Astrocyte (in vitro differentiated cells and primary cell): Measurements from ENCODE around the gene KRT6A. TPM values are rescaled to one million over a fixed set of nuclear protein-coding genes. Genes with fewer than 3 reads are reported as not detected.
A peak's percentile ranks its signal among the peaks of the same experiment; 100 is the strongest.
"Not testable (repeated sequence)": the region's sequence is repeated elsewhere in the genome, so short reads cannot be mapped to it uniquely, and the experiment has no call there.

ENCODE experiments used
- DNase-seq: peaks from one replicate; pipeline ENCODE4 v3.0.0-alpha.2; 2010; ENCODE audit warnings: low read depth
- FAIRE-seq: peaks from 2 replicates; lab custom pipeline; 2011; peaks lifted over from hg19 to GRCh38; lab: Jason Lieb, UNC
- H2AFZ ChIP-seq: 2 replicates; pipeline ENCODE4 v1.6.0; 2012; ENCODE audit warnings: low read depth, low read length, inconsistent platforms
- H3K27ac ChIP-seq: 2 replicates; pipeline ENCODE4 v1.5.1; 2011; ENCODE audit warnings: low read depth, low read length, inconsistent platforms
- H3K27me3 ChIP-seq: 2 replicates; pipeline ENCODE4 v1.6.0; 2011; ENCODE audit warnings: low read length, inconsistent platforms; ENCODE audit not compliant: insufficient read depth
- H3K36me3 ChIP-seq: 2 replicates; pipeline ENCODE4 v1.5.1; 2011; ENCODE audit warnings: low read length, inconsistent platforms; ENCODE audit not compliant: insufficient read depth
- H3K4me1 ChIP-seq: 2 replicates; pipeline ENCODE4 v1.5.1; 2011; ENCODE audit warnings: low read length, inconsistent platforms; ENCODE audit not compliant: insufficient read depth
- H3K4me2 ChIP-seq: 2 replicates; pipeline ENCODE4 v1.6.0; 2012; ENCODE audit warnings: low read length, inconsistent platforms
- H3K4me3 ChIP-seq: 2 replicates; pipeline ENCODE4 v1.5.1; 2011; ENCODE audit warnings: low read depth, mild to moderate bottlenecking, low read length, inconsistent platforms; ENCODE audit not compliant: insufficient read depth
- H3K79me2 ChIP-seq: 2 replicates; pipeline ENCODE4 v1.6.0; 2012; ENCODE audit warnings: mild to moderate bottlenecking, low read length, inconsistent platforms; ENCODE audit not compliant: insufficient read depth
- H3K9ac ChIP-seq: 2 replicates; pipeline ENCODE4 v1.6.0; 2012; ENCODE audit warnings: mild to moderate bottlenecking, low read length, inconsistent platforms
- H3K9me3 ChIP-seq: 2 replicates; pipeline ENCODE4 v1.5.1; 2012; ENCODE audit warnings: low read depth, mild to moderate bottlenecking, low read length, inconsistent platforms; ENCODE audit not compliant: insufficient read depth
- H4K20me1 ChIP-seq: 2 replicates; pipeline ENCODE4 v1.6.0; 2012; ENCODE audit warnings: low read length, inconsistent platforms; ENCODE audit not compliant: insufficient read depth
- H3K27ac Mint-ChIP-seq: one replicate; pipeline ENCODE4 v1.8.0; 2021; ENCODE audit warnings: mild to moderate bottlenecking, mixed read lengths; ENCODE audit not compliant: unreplicated experiment
- H3K27me3 Mint-ChIP-seq: one replicate; pipeline ENCODE4 v1.8.0; 2021; ENCODE audit warnings: low read depth, mixed read lengths; ENCODE audit not compliant: unreplicated experiment
- H3K36me3 Mint-ChIP-seq: one replicate; pipeline ENCODE4 v1.8.0; 2021; ENCODE audit warnings: low read depth, mixed read lengths; ENCODE audit not compliant: unreplicated experiment
- H3K4me1 Mint-ChIP-seq: one replicate; pipeline ENCODE4 v1.8.0; 2021; ENCODE audit warnings: low read depth, mixed read lengths; ENCODE audit not compliant: unreplicated experiment
- H3K4me3 Mint-ChIP-seq: one replicate; pipeline ENCODE4 v1.8.0; 2021; ENCODE audit warnings: mild to moderate bottlenecking, moderate library complexity, mixed read lengths; ENCODE audit not compliant: unreplicated experiment
- H3K9me3 Mint-ChIP-seq: one replicate; pipeline ENCODE4 v1.8.0; 2021; ENCODE audit warnings: mild to moderate bottlenecking, mixed read lengths; ENCODE audit not compliant: unreplicated experiment
- EZH2 ChIP-seq: IDR thresholded peaks from 2 replicates; pipeline ENCODE4 v1.6.1; 2012; ENCODE audit warnings: mild to moderate bottlenecking, low read length, inconsistent platforms; ENCODE audit not compliant: insufficient read depth
- total RNA-seq: library from RNA; stranded (reverse); gene quantifications from 2 replicates; pipeline ENCODE4 v1.2.1, GENCODE V29; 2021
- TF ChIP-seq, protein P1 (sequence below): IDR thresholded peaks from 2 replicates; pipeline ENCODE4 v1.5.1; 2011; ENCODE audit warnings: low read depth, mild to moderate bottlenecking, inconsistent platforms, low read length, moderate library complexity; ENCODE audit not compliant: insufficient read depth

KRT6A gene
- total RNA-seq, 1 donor from 2014 or later, result 0.95 TPM

GRCh38 chr12:52488736-52489135 is 4.3 kb downstream of the KRT6A start:
- no peak overlapping the region for H3K4me3 Mint-ChIP-seq

GRCh38 chr12:52487744-52488443 is 5.2 kb downstream of the KRT6A start:
- H3K27me3 ChIP-seq, result peaks cover 23% of the 10 kb centered on the region
- not testable (repeated sequence) for H3K9me3 Mint-ChIP-seq, H3K4me3 ChIP-seq, DNase-seq, H3K4me1 ChIP-seq, H3K9ac ChIP-seq, H3K27ac ChIP-seq, FAIRE-seq, H3K79me2 ChIP-seq, H4K20me1 ChIP-seq, H2AFZ ChIP-seq, H3K9me3 ChIP-seq, H3K4me2 ChIP-seq, H3K4me3 Mint-ChIP-seq, H3K27ac Mint-ChIP-seq, H3K4me1 Mint-ChIP-seq, H3K36me3 ChIP-seq, H3K36me3 Mint-ChIP-seq
- H3K27me3 Mint-ChIP-seq, result peaks cover 42% of the 10 kb centered on the region

More at GRCh38 chr12:52488736-52489135, 4.3 kb downstream of the KRT6A start:
- Histone ChIP-seq H3K9ac (no peak overlapping the region), H3K27me3 (peaks cover 24% of the 10 kb centered on the region), H3K27ac (no peak overlapping the region), H3K4me2 (no peak overlapping the region), H2AFZ (no peak overlapping the region), H4K20me1 (no peaks in the 10 kb centered on the region), H3K36me3 (no peaks in the 10 kb centered on the region), H3K9me3 (no peaks in the 10 kb centered on the region), H3K4me3 (no peak overlapping the region), H3K4me1 (no peaks in the 10 kb centered on the region), H3K79me2 (no peaks in the 10 kb centered on the region)
- Mint-ChIP-seq H3K4me1 (no peaks in the 10 kb centered on the region), H3K9me3 (peaks cover 5% of the 10 kb centered on the region), H3K27me3 (peaks cover 47% of the 10 kb centered on the region), H3K36me3 (no peaks in the 10 kb centered on the region), H3K27ac (no peak overlapping the region)
- DNase-seq (no peak), FAIRE-seq (peak; percentile 26)
- TF ChIP-seq, protein P1, sequence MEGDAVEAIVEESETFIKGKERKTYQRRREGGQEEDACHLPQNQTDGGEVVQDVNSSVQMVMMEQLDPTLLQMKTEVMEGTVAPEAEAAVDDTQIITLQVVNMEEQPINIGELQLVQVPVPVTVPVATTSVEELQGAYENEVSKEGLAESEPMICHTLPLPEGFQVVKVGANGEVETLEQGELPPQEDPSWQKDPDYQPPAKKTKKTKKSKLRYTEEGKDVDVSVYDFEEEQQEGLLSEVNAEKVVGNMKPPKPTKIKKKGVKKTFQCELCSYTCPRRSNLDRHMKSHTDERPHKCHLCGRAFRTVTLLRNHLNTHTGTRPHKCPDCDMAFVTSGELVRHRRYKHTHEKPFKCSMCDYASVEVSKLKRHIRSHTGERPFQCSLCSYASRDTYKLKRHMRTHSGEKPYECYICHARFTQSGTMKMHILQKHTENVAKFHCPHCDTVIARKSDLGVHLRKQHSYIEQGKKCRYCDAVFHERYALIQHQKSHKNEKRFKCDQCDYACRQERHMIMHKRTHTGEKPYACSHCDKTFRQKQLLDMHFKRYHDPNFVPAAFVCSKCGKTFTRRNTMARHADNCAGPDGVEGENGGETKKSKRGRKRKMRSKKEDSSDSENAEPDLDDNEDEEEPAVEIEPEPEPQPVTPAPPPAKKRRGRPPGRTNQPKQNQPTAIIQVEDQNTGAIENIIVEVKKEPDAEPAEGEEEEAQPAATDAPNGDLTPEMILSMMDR, result no peak
- no peak for TF ChIP-seq EZH2

- no peak overlapping the region for H3K27ac ChIP-seq
- no peak overlapping the region for H2AFZ ChIP-seq
- no peak overlapping the region for H3K9ac ChIP-seq
- H3K4me3 Mint-ChIP-seq, result no peak overlapping the region
- TF ChIP-seq, protein P1, result no peak
- TF ChIP-seq EZH2, result no peak
- no peaks in the 10 kb centered on the region for H3K4me1 Mint-ChIP-seq
- no peak overlapping the region for H3K4me3 ChIP-seq
- H3K27ac Mint-ChIP-seq, result no peak overlapping the region
- DNase-seq (no peak), FAIRE-seq (no peak)
- H3K27me3 Mint-ChIP-seq, result peaks cover 43% of the 10 kb centered on the region
- H3K4me2 ChIP-seq, result no peak overlapping the region
- H3K4me1 ChIP-seq, result no peaks in the 10 kb centered on the region
- H3K9me3 ChIP-seq, result no peaks in the 10 kb centered on the region
- H3K79me2 ChIP-seq, result no peaks in the 10 kb centered on the region
- no peaks in the 10 kb centered on the region for H3K36me3 Mint-ChIP-seq
- peaks cover 21% of the 10 kb centered on the region for H3K27me3 ChIP-seq
- peaks cover 5% of the 10 kb centered on the region for H3K9me3 Mint-ChIP-seq
- H4K20me1 ChIP-seq, result no peaks in the 10 kb centered on the region
- no peaks in the 10 kb centered on the region for H3K36me3 ChIP-seq
Observed at GRCh38 chr12:52487211-52487610, 5.8 kb downstream of the KRT6A start.
